HEK293T (cell line): Measurements from ENCODE around the gene GNAQ.

Experiments used
- ARNT ChIP-seq: fragments of 450-650 bp; IDR thresholded peaks from 2 replicates; pipeline ENCODE4 v1.6.1; 2017; ENCODE audit warnings: mild to moderate bottlenecking
- ZNF384 ChIP-seq: fragments of 450-650 bp; IDR thresholded peaks from 2 replicates; pipeline ENCODE4 v1.6.1; 2016

DNA sequence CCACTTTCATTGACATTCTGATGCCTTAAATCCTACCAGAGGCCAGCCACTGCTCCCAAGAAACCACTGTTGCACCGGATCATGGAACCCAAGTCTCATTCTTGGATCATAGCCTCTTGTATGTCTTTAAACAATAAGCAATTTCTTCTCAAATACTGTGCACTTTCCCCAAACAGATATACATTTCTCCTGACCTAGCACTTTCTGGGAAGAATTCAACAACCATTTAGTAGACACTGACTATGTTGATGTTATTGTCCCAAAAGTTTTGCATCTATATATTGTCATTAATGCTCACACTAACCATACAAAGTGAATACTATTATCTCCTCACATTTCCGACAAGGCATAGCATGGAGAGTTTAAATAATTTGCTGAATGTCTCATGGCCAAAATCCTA, 123.3 kb downstream of the GNAQ start:
- TF ChIP-seq ZNF384 (no peak), ARNT (no peak)
